Measurements from ENCODE around the gene C8G.

The C8G gene

GRCh38 chr9:136923881-136924280 is 21.2 kb upstream of the C8G start:
- TF ChIP-seq EZH2 (IDR thresholded peaks at IDR 0.05; ENCODE audit: borderline replicate concordance, low read depth, low read length, severe bottlenecking) = no peak
- TF ChIP-seq CTCF (IDR thresholded peaks at IDR 0.05; ENCODE audit: borderline replicate concordance, extremely low read depth, low read length, poor library complexity, severe bottlenecking) = no peak
- H3K4me1 ChIP-seq (ENCODE audit: insufficient read depth, low read length) = no peaks in the 10 kb centered on the region
- H3K9me3 ChIP-seq (ENCODE audit: insufficient read depth, low read length, severe bottlenecking) = no peaks in the 10 kb centered on the region
- H3K27ac ChIP-seq (ENCODE audit: low read length) = no peak overlapping the region
- H3K4me2 ChIP-seq (ENCODE audit: insufficient read depth, low read length) = no peak overlapping the region
- H3K27me3 ChIP-seq (ENCODE audit: insufficient read depth, low read length, poor library complexity) = no peaks in the 10 kb centered on the region
- no peak for ATAC-seq (ENCODE audit: insufficient read depth, low read depth)
- DNase-seq = no peak
- no peak overlapping the region for H3K9ac ChIP-seq (ENCODE audit: low read depth, low read length)
- H3K4me3 ChIP-seq (ENCODE audit: low read depth in 1 of 2, low read length in 2 of 2) = no peak overlapping the region
- H3K36me3 ChIP-seq (ENCODE audit: insufficient read depth, low read length) = peaks cover 93% of the 10 kb centered on the region
- H3K79me2 ChIP-seq (ENCODE audit: insufficient read depth, low read length) = no peaks in the 10 kb centered on the region
- no peak overlapping the region for H2AFZ ChIP-seq (ENCODE audit: low read depth, low read length)
- H4K20me1 ChIP-seq (ENCODE audit: insufficient read depth, low read length) = peaks cover 8% of the 10 kb centered on the region

DNA sequence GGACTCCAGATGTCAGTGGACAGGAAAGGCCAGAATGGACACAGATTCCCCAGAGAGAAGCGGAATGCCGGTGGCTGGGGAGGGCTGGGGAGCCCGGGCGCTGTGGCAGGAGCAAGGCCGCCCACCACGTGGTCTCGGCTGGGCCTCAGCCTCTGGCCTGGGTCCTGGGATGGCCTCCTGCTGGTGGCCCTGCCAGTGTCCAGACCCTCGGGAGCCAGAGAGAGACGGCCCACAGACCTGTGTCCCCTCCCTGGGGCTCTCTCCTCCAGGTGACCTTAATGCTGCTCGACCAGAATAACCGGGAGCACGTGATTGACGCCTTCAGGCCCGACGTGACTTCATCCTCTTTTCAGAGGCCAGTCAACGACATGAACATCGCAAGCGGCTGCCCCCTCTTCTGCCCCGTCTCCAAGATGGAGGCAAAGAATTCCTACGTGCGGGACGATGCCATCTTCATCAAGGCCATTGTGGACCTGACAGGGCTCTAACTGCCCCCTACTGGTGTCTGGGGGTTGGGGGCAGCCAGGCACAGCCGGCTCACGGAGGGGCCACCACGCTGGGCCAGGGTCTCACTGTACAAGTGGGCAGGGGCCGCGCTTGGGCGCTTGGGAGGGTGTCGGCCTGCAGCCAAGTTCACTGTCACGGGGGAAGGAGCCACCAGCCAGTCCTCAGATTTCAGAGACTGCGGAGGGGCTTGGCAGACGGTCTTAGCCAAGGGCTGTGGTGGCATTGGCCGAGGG is 19.5 kb upstream of the C8G start:
- Histone ChIP-seq H3K9ac (ENCODE audit: low read depth, low read length) (no peak overlapping the region), H3K4me2 (ENCODE audit: insufficient read depth, low read length) (no peak overlapping the region), H3K36me3 (ENCODE audit: insufficient read depth, low read length) (peaks cover 77% of the 10 kb centered on the region), H3K4me3 (ENCODE audit: low read depth in 1 of 2, low read length in 2 of 2) (no peak overlapping the region), H3K27ac (ENCODE audit: low read length) (no peak overlapping the region), H3K9me3 (ENCODE audit: insufficient read depth, low read length, severe bottlenecking) (no peaks in the 10 kb centered on the region), H3K79me2 (ENCODE audit: insufficient read depth, low read length) (no peaks in the 10 kb centered on the region), H4K20me1 (ENCODE audit: insufficient read depth, low read length) (peaks cover 4% of the 10 kb centered on the region), H3K27me3 (ENCODE audit: insufficient read depth, low read length, poor library complexity) (no peaks in the 10 kb centered on the region), H3K4me1 (ENCODE audit: insufficient read depth, low read length) (no peaks in the 10 kb centered on the region), H2AFZ (ENCODE audit: low read depth, low read length) (no peak overlapping the region)
- no peak for TF ChIP-seq CTCF (IDR thresholded peaks at IDR 0.05; ENCODE audit: borderline replicate concordance, extremely low read depth, low read length, poor library complexity, severe bottlenecking)
- no peak for TF ChIP-seq EZH2 (IDR thresholded peaks at IDR 0.05; ENCODE audit: borderline replicate concordance, low read depth, low read length, severe bottlenecking)
- ATAC-seq (ENCODE audit: insufficient read depth, low read depth) (no peak), DNase-seq (no peak)

- TF ChIP-seq EZH2 (IDR thresholded peaks at IDR 0.05; ENCODE audit: borderline replicate concordance, low read depth, low read length, severe bottlenecking) (no peak), CTCF (IDR thresholded peaks at IDR 0.05; ENCODE audit: borderline replicate concordance, extremely low read depth, low read length, poor library complexity, severe bottlenecking) (no peak)
- H3K36me3 ChIP-seq (ENCODE audit: insufficient read depth, low read length) = peaks cover 74% of the 10 kb centered on the region
- no peaks in the 10 kb centered on the region for H3K4me1 ChIP-seq (ENCODE audit: insufficient read depth, low read length)
- no peak overlapping the region for H2AFZ ChIP-seq (ENCODE audit: low read depth, low read length)
- H3K79me2 ChIP-seq (ENCODE audit: insufficient read depth, low read length) = no peaks in the 10 kb centered on the region
- H4K20me1 ChIP-seq (ENCODE audit: insufficient read depth, low read length) = no peaks in the 10 kb centered on the region; the same call in 1 of the 2 replicates
- DNase-seq (no peak), ATAC-seq (ENCODE audit: insufficient read depth, low read depth) (0 out of 3 replicates have a peak, but pooled peaks have one; percentile 28)
- H3K4me3 ChIP-seq (ENCODE audit: low read depth in 1 of 2, low read length in 2 of 2) = no peak overlapping the region
- H3K27ac ChIP-seq (ENCODE audit: low read length) = no peak overlapping the region
- no peaks in the 10 kb centered on the region for H3K27me3 ChIP-seq (ENCODE audit: insufficient read depth, low read length, poor library complexity)
- H3K9me3 ChIP-seq (ENCODE audit: insufficient read depth, low read length, severe bottlenecking) = no peaks in the 10 kb centered on the region
- H3K4me2 ChIP-seq (ENCODE audit: insufficient read depth, low read length) = no peak overlapping the region
- no peak overlapping the region for H3K9ac ChIP-seq (ENCODE audit: low read depth, low read length)
Observed at GRCh38 chr9:136926154-136926704, 18.8 kb upstream of the C8G start.
